ENCODE results near the gene CDH7.

The CDH7 gene

DNA sequence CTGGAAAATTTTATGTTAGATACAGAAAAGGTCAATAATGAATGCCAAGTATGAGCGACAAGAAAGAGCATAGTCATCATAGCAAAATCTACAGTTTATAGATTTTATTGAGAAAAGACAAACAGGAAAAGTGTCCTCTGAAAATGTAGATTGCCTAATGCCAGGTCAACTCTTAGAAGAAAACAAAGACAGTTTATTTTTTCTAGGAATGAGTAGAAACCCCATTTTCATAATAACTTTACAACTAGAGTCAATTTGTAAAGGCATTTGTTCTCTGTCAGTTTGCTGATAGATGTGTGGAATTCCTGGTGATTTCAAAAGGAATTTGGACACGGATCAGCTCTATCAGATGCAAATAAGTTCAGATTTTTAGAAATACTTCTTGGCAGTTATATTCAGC, 16.6 kb downstream of the CDH7 start:
- no peak for DNase-seq (ENCODE audit: low read depth)

DNA sequence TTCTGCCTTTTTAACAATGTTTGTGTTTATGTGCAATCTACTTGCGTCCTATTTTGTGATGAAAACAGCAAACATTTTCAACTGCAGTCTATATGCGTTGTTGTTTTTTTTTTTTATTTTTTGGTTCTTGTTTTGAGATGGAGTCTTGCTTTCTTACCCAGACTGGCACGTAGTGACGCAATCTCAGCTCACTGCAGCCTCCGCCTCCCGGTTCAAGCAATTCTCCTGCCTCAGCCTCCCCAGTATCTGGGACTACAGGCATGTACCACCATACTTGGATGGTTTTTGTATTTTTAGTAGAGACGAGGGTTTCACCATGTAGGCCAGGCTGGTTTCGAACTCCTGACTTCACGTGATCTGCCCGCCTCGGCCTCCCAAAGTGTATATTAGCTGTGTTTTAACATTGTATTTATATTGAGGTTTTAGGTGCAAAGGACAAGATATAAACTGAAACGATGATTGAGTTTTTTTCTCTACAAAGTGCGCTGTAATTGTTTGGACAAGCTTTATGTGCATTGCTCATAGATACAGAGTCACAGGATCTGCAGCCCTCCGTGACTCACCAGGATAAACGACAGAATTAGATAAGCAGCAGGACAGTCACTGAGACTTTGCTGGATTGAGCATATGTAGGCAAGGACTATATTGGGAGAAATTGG, 17.4 kb downstream of the CDH7 start:
- DNase-seq (ENCODE audit: low read depth): no peak

DNA sequence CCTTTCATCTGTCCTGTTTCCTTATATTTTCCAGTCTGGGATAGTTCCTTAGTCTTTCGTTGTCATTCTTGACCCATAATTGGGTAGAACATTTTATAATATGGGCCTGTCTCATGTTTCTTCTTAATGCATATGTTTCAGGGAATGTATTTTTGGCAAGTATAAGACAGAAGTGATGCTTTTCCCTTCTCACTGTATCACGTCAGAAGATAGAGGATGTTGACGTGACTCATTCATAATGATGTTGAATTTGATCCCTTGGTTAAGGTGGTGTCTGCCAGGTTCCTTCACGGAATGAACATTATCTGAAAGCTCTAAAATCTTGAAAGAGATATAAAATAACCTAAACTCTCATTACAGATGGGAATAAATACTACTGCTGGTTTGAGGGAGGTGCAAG, 18.8 kb downstream of the CDH7 start:
- no peak for DNase-seq (ENCODE audit: low read depth)

DNA sequence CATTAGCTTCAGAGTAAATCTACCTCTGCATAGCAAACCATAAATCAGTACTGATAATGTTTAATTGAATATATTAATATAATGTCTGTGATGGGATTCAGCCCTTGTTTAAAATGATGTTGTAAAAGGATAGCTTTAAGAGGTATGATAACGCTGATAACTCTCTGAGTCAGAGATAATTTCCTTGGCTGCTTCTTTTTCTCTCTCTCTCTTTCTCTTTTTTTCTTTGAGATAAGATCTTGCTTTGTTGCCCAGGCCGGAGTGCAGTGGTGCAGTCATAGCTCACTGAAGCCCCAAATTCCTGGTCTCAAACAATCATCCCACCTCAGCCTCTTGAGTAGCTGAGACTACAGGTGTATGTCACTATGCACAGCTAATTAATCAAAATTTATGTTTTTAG, 35.7 kb downstream of the CDH7 start:
- no peak for DNase-seq (ENCODE audit: low read depth)

DNA sequence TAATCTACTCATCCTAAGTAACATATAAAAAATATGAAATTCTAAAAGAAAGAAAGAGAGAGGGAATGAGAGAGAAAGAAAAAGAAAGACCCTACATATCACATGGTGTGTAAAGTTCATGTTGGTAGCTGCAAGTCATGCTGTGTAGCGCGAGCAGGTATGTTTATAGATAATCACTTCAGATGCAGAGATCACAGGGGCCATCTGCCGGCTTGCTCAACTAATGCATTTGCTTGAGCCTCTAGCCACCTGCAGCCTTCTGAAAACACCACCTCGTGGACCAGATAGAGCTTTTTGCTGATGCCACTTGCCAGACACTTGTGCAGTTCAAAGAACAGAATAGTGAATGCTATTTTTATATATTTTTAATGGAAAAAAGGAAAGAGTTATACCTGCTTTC, 37.6 kb downstream of the CDH7 start:
- no peak for DNase-seq (ENCODE audit: low read depth)

DNA sequence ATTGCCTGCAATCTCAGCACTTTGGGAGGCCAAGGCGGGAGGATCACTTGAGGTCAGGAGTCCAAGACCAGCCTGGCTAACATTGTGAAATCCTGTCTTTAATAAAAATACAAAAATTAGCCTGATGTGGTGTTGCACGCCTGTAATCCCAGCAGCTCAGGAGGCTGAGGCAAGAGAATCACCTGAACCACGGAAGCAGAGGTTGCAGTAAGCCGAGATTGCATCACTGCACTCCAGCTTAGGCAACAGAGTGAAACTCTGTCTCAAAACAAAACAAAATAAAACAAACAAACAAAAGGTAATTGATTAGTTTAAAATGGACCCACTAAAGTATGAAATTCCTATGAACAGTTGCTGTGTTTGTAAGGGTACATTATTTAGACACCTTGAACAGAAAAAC, 39.8 kb downstream of the CDH7 start:
- DNase-seq (ENCODE audit: low read depth): no peak

DNA sequence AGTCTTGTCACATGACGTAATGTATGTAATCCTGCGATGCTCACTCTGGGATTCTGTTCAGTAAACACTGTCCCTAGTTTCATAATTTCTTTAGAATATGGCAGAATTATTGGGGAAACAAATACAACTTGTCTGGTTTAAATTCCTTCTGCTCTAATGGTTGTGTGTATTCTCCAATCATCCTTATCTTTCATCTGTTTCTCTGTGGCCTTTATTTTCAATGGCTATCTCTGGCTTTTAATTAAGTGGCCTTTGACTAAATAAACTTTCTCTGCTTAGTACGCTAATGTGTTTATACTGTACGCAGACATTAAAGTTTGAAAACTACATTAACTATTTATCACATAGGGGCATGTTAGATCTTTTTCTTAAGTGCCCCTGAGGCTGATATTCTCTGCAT, 40.9 kb downstream of the CDH7 start:
- no peak for DNase-seq (ENCODE audit: low read depth)

DNA sequence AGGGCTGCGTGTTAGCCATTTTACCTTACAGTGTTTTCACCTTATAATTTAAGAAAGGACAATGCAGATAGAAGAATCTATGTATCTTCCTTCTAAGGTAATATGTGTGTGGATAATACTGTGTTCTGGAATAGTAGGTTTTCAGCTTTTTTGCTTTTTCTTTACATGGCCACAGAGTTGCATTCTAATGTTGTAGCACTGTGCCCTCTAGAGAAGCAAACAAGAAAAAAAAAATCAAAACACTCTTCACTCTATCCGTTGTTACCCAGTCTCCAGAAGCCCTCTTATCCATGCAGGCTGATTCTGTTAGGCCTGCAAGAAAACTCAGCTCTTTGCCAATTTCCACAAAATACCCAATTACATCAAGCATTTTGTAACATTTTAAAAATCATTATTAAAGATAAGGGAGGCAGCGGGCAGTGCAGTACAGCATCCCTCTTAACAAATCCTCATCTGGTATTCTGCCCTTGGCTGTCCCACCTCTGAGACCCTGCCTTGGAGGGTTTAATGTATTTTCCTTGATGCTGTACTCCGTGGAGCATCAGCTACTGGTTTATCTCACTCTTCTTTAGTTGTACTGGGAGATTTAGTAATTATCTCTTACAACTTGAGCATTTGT, 41.8 kb downstream of the CDH7 start:
- DNase-seq (ENCODE audit: low read depth): no peak

DNA sequence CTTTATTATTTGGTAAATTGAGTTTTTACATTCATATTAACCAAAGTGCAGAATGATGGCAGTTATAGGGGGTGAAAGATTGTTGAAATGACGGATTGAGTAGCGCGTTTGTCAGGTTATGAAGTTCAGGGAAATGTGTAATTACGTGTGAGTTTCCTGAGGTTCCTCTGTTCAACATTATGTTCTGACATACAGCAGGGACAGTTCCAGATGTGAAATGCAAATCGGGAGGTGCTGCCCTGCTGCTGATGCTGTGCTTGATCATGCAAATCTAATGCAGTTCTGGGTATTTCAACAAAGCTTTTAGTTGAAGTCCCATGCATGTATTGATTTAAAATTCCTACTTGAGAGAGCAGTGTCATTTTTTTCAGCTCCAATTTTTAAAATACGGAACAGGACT, 57.9 kb downstream of the CDH7 start:
- DNase-seq (ENCODE audit: low read depth): no peak

DNA sequence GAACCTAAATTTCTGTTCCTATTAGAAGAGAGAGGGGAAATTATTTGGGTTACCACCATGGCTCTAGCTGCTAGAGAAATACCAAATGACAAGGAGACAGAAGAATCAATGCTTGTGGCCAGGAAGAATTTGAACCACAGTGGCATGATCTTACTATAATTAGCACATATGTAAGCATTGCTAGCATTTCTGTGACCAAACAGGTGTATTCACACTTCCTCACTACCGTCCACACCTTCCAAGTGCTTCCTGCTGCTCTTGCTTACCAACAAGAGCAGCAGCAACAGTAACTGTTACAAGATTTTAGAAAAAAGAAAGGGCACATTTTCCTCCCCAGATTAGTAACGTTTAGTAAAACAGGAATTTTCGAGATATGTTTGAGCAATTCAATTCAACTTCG, 60.5 kb downstream of the CDH7 start:
- no peak for DNase-seq (ENCODE audit: low read depth)

DNA sequence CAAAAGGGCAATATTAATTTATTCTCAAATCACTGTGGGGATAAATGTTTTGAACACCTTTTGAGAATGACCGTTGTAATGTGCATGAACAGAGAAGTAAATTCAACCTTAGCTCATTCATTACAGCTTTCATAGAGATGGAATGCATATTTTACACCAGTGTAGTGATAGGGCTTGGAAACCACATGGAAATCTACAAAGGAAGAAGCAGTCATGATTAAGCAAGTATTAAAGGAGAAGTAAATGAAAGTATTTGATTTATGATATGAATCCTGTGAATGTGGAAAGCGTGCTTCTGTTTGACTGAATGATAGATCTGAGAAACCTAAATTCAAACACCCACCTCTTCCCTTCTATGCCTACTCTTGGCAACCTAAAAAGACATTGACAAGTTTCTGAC, 64.7 kb downstream of the CDH7 start:
- DNase-seq (ENCODE audit: low read depth): no peak

DNA sequence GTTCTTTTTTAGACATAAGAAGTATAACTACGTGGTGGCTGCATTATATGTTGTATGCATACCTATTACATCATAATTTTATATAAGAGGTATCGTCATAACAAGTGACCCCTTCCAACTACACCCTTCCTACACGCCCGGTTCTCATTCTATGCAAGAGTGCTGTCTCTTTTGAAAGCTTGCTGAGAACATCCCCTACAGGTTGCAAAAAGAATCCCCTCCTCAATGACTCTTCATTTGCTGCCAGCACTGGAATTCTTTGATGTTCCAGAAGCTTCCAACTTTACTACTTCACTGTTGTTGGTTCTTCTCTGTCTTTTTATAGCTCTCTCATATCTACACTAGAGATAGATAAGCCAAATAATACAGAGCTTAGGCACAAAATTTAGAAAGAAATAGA, 66.4 kb downstream of the CDH7 start:
- no peak for DNase-seq (ENCODE audit: low read depth)

DNA sequence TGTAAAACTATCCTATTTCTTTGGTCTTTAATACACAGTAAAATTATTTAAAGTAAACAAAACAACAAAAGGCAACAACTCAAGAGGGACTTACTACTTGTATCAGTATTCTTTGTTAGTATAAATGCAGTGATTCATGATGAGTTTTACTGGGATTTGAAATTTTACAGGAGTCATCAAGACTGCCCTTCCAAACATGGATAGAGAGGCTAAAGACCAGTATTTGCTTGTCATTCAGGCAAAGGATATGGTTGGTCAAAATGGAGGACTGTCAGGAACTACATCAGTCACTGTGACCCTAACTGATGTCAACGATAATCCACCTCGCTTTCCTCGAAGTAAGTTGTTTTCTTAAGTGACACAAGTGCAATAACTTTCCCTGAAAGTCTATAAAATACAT, 71.1 kb downstream of the CDH7 start:
- DNase-seq (ENCODE audit: low read depth): no peak

DNA sequence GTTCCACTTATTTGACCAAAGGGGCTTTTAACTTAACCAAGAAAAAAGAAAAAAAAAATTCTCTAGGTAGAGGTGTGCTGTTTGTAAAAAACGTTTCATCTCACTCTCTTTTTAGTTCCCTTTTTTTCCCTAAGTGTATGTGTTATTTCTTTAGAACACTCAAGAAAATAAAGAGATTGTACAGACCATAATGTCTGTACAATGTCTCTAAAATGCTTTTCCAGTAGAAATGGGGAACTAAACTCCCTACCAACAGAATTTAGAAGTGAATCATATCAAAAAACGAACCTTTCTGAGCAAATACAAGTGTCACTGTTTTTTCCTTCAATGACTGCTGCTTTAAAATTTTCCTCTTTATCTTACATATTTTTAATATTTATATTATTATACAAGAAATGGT, 72.0 kb downstream of the CDH7 start:
- DNase-seq (ENCODE audit: low read depth): no peak

DNA sequence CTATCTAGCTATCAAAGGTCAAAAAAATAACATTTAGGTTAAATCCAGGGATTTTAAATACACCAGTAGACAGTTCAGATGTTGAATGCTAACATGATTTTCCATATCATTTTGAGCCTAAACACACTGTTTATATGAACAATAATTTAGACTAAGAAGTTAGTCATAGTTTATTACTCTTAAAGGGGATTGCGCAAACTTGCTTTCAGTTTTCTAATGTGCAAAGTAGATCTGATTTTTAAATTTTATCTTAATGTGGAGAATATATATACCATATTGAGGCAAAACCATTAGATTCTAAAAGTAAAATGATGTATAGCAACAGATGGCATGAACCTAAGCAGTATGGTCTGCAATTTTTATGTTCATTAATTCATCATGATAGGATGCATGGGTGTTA, 76.6 kb downstream of the CDH7 start:
- DNase-seq (ENCODE audit: low read depth): no peak

DNA sequence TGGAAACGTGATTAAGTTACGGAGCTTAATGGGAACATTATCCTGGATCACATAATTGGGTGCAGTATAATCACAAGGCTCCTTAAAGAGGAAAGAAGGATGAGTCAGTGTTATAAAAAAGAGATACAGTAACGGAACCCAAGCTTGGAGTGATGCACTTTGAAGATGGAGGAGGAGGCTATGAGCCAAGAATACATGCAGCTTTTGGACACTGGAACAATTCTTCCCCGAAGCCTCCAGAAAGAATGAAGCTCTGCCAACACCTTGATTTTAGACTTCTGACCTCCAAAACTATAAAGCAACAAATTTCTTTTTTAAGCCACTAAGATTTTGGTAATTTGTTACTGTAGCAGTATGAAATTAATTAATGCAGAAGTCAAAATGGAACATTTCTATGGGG, 85.1 kb downstream of the CDH7 start:
- DNase-seq (ENCODE audit: low read depth): no peak

DNA sequence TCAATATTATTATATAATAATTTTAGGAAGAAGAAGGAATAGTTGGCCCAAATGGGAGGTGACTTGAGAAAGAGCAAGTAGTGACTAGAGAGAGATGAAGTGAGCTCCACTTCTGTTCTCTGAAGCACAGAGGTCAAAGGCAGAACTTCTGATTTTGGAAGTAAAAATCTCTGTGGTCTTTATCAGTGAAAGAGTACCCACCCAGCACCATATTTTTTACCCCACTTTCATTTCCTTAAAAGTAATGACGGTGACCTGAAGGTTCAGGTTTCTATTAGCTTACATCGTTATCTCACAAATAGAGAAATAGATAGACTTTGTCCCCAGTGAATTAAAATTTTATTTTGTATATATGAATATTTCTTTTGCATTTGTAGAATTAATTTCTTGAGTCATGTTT, 95.3 kb downstream of the CDH7 start:
- no peak for DNase-seq (ENCODE audit: low read depth)

DNA sequence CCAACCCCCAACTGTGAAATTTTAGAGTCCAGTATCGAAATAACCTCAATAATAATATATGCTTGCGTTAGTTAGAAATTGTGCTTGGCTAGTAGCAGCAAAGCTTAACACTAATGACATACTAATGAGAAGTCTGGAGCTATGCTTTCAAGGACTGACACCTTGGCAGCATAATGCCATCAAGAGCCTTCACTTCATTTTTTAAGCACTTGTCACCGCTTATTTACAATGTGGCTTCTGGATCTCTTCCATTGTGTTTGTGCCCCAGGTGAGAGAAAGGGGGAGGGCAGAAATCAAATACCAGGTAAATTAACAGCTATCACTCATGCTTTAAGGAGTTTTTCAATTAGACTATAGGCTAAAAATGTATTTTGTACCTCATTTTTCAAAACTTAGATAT, 101.5 kb downstream of the CDH7 start:
- no peak for DNase-seq (ENCODE audit: low read depth)

DNA sequence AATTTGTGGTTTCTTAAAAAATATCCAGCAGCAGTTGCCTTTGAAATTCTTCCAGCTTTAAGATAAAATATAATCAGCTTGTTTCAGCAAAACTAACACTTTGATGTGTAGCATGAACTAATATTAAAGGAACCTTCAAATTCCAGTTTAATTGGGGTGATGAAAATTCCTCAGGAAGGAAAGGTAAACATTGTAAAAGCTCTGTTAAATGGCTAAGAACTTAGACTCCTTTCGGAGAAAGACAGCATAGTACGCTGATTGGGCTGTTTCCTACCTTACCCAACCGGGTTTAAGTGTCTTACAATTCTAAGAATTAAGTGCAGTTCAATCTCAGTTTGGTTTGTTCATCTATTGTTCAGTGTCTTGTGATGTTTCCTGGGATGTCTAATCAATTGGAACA, 108.3 kb downstream of the CDH7 start:
- DNase-seq (ENCODE audit: low read depth): no peak

DNA sequence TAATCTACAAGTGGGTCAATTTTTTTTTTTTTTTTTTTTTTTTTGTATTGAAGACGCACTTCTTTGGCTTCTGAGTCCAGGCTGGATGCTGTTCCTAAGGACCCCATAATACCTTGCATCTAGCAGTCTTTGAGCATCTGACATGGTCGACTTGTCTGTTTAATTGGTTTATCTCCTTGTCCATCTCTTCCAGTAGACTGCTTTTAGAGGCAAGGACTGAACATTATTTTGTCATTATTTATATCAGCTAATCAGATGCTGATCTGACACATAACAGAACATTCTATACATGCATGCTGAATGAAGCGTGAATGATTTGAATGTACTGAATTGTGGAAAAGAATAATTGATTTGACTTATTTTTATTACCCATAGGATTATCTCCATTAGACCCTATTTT, 118.7 kb downstream of the CDH7 start:
- no peak for DNase-seq (ENCODE audit: low read depth)

DNA sequence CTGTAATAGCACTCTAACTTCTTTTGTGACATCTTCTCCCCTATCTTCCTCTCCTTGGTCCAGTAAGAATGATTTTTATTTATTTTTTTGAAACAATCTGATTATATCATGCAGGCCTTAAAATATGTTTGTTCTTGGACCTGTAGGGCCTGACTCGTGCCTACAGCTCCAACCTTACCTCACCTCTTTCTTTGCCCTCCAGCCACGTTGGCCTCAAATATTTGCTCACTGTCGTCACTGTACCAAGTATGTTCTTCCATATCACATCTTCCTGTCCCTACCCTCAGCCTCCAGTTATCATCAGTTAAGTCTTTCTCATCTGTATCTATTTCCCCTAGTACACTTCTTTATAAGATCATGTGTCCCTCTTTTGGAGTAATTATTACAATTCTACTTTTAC, 125.5 kb downstream of the CDH7 start:
- DNase-seq (ENCODE audit: low read depth): no peak

DNA sequence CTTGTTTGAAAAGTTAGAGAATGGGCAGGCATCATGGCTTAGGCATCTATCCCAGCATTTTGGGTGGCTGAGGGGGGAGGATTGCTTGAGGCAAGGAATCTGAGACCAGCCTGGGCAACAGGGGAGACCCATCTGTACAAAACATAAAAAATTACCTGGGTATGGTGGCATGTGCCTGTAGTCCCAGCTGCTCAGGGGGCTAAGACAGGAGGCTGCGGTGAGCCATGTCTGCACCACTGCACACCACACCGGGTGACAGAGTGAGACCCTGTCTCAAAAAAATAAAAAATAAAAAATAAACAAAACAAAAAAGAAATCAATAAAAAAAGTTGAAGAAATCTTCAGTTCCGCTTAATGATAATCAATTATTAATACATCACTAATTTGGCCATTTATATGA, 146.5 kb downstream of the CDH7 start:
- no peak for DNase-seq (ENCODE audit: low read depth)

DNA sequence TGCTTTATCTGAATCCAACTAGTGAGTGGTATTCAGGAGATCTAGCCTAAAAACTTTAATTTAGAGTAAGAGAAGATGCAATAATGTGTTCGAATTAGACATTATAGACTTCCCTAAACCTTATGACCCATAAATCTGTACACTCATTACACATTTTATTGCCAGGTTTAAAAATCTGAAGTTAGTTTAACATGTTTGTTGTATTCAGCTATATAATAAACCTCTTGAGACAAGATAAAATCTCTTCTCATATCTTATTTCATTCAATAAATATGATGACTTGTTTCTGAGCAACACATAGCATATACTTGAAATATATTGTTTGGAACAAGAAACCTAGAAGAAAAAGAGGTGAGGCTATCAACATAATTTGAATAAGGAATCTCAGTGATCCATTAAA, 150.7 kb downstream of the CDH7 start:
- no peak for DNase-seq (ENCODE audit: low read depth)

DNA sequence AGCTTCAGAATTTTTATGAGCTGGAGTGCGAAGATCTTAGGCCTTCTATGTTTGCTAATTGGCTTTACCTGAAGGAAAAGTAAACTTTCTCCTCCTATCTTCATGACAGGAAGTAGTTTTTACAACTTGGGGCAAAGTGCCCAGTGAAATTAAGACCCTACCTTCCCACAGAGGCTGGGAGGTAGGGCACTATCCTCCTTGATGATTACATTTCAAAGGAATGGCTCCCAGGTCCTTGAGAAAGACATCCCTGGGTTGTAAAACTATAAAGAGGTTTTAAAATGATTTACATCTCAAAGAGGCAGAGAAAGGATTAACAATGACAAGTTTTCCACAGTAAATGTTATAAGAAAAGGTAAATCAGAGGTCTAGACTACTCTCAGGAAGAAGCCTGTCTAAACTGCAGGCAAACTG, 155.8 kb downstream of the CDH7 start:
- no peak for DNase-seq (ENCODE audit: low read depth)

DNA sequence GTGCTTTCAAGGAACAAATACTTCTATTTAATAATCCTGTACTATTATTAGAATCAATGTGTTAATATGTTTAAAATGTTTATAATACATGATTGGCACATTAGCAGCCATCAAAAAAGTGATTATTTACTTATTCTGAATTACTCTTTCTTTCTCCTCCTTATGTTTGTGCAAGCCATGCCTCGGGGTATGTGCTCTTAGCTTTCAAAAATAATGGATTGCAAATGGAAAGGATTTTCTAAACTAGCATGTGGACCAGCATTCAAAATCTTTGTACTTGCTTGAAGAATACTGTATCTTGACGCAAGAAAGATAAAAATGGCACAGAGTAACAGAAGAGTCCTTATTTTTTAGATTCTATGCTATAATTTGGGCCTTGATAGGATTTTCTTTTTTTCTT, 156.5 kb downstream of the CDH7 start:
- no peak for DNase-seq (ENCODE audit: low read depth)

Measured in GM04504 (cell line).